Measurements from ENCODE around the gene PAX2. TPM values are rescaled to one million over a fixed set of nuclear protein-coding genes. Genes with fewer than 3 reads are reported as not detected.

PAX2 gene
- total and polyA plus RNA-seq, 2 of the 13 experiments (the other 11 are each of a cell fraction or from before 2014, with no cell fraction given), result not detected

DNA sequence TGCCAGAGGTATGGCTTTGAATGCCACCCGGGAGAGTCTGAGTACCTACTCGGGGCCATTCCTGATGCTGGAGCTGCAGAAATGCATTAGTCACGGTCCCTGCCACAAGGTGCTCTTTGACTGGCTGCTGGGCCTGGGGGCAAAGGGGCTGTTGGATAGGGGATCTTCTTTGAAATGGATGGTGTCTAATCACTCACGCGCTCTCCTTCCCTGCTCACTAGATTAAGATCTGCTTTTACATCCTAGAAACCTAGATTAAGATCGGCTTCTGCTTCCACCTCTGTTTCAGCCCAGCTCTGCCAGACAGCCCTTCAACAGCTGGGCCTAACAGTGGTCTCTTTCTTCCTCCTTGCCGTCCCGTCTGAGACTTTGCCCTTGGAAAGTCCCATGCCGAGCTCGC, 57.2 kb downstream of the PAX2 start:
- CTCF ChIA-PET (ENCODE audit: low intra/inter-chr PET ratio, low total read pairs), result no interaction called here
- TF ChIP-seq HOXD1 (CRISPR knock-in tag; IDR thresholded peaks at IDR 0.05) (no peak), FOSL1 (CRISPR knock-in tag; IDR thresholded peaks at IDR 0.05; ENCODE audit: borderline replicate concordance) (no peak), HNF4G (IDR thresholded peaks at IDR 0.05; ENCODE audit: borderline replicate concordance, low read depth, low read length) (no peak), HNF4G (CRISPR knock-in tag; IDR thresholded peaks at IDR 0.05; ENCODE audit: borderline replicate concordance, low read depth) (no peak), NRL (CRISPR knock-in tag; IDR thresholded peaks at IDR 0.05; ENCODE audit: borderline replicate concordance) (no peak), SNAI1 (CRISPR knock-in tag; IDR thresholded peaks at IDR 0.05; ENCODE audit: borderline replicate concordance) (no peak), ZNF329 (CRISPR knock-in tag; IDR thresholded peaks at IDR 0.05; ENCODE audit: low read depth) (no peak), SIN3A (IDR thresholded peaks at IDR 0.05; ENCODE audit: borderline replicate concordance, low read depth, low read length) (no peak), PAX8 (CRISPR knock-in tag; IDR thresholded peaks at IDR 0.05; ENCODE audit: borderline replicate concordance) (no peak), ZNF446 (CRISPR knock-in tag; IDR thresholded peaks at IDR 0.05) (no peak), HNRNPH1 (optimal IDR thresholded peaks at IDR 0.05; ENCODE audit: low read depth, low read length) (no peak)
- TF ChIP-seq, protein P1, sequence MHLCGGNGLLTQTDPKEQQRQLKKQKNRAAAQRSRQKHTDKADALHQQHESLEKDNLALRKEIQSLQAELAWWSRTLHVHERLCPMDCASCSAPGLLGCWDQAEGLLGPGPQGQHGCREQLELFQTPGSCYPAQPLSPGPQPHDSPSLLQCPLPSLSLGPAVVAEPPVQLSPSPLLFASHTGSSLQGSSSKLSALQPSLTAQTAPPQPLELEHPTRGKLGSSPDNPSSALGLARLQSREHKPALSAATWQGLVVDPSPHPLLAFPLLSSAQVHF (CRISPR knock-in tag; IDR thresholded peaks at IDR 0.05), result no peak
- Histone ChIP-seq H4K20me1 (ENCODE audit: insufficient read depth, low read length) (no peaks in the 10 kb centered on the region), H3K36me3 (replicated peaks in 1 of 2; ENCODE audit: control insufficient read depth in 1 of 2, insufficient read depth in 2 of 2, low read length in 2 of 2) (no peaks in the 10 kb centered on the region), H3K4me3 (replicated peaks in 1 of 3; ENCODE audit: insufficient read depth in 1 of 3, low read depth in 2 of 3, low read length in 3 of 3) (no peak overlapping the region), H2AFZ (ENCODE audit: low read length) (no peak overlapping the region), H3K9me3 (ENCODE audit: low read length) (no peaks in the 10 kb centered on the region), H3K4me1 (ENCODE audit: insufficient read depth, low read length) (no peaks in the 10 kb centered on the region), H3K79me2 (ENCODE audit: insufficient read depth, low read length) (no peaks in the 10 kb centered on the region), H3K27me3 (ENCODE audit: control insufficient read depth in 1 of 2, insufficient read depth in 2 of 2, low read length in 2 of 2) (peaks cover 5 to 60% of the 10 kb centered on the region in 2 experiments; a peak in 4 of 5 replicates), H3K9ac (ENCODE audit: insufficient read depth, low read depth, low read length) (no peak overlapping the region), H3K27ac (ENCODE audit: extremely low read length, insufficient read depth, low read length) (no peak overlapping the region), H3K4me2 (ENCODE audit: low read depth, low read length) (no peak overlapping the region)
- WGBS (ENCODE audit: low lambda C conversion rate), result 32% methylated on average over 8 of the region's 10 CpGs
- ATAC-seq (no peak), FAIRE-seq (no peak), DNase-seq (ENCODE audit: low spot score) (no peak)
- in situ Hi-C loops (cut with HindIII; ENCODE audit: extremely low pct_ligation_motif_present, low pct_unique_long_range_greater_than_20kb), result no loop called here
- POLR2A ChIA-PET, result no interaction called here
- BruUV-seq (replicated peaks), result no TSS peak
- intact Hi-C loops (cut with micrococcal nuclease; ENCODE audit: unreplicated experiment), result no loop called here

Data from HepG2 (cell line).